ENCODE measurements around the gene SPP1. TPM values are rescaled to one million over a fixed set of nuclear protein-coding genes. Genes with fewer than 3 reads are reported as not detected.
"Not testable (repeated sequence)": the region's sequence is repeated elsewhere in the genome, so short reads cannot be mapped to it uniquely, and the experiment has no call there.

SPP1 gene
- total RNA-seq, 2 donors from 2014 or later = not detected

DNA sequence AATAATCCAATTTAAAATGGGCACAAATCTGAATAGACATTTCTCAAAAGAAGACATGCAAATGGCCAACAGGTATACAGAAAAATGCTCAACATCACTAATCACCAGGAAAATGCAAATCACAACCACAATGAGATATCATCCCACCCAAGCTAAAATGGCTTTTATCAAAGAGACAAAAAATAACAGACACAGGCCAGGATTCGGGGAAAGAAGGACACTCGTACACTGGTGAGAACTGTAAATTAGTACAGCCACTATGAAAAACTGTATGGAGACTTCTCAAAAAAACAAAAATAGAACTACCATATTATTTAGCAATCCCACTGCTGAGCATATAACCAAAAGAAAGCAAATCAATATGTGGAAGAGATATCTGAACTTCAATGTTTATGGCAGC is 8.5 kb downstream of the SPP1 start:
- no peak overlapping the region for H3K4me3 Mint-ChIP-seq
- DNase-seq (ENCODE audit: low spot score) = no peak
- no peaks in the 10 kb centered on the region for H3K9me3 Mint-ChIP-seq
- peaks cover 10 to 44% of the 10 kb centered on the region in 2 donors for H3K27me3 Mint-ChIP-seq
- ATAC-seq = no peak
- no peaks in the 10 kb centered on the region for H3K36me3 Mint-ChIP-seq
- peaks cover 0 to 5% of the 10 kb centered on the region in 2 donors for H3K4me1 Mint-ChIP-seq (ENCODE audit: low read depth in 2 of 2)
- H3K27ac Mint-ChIP-seq = no peak overlapping the region

DNA sequence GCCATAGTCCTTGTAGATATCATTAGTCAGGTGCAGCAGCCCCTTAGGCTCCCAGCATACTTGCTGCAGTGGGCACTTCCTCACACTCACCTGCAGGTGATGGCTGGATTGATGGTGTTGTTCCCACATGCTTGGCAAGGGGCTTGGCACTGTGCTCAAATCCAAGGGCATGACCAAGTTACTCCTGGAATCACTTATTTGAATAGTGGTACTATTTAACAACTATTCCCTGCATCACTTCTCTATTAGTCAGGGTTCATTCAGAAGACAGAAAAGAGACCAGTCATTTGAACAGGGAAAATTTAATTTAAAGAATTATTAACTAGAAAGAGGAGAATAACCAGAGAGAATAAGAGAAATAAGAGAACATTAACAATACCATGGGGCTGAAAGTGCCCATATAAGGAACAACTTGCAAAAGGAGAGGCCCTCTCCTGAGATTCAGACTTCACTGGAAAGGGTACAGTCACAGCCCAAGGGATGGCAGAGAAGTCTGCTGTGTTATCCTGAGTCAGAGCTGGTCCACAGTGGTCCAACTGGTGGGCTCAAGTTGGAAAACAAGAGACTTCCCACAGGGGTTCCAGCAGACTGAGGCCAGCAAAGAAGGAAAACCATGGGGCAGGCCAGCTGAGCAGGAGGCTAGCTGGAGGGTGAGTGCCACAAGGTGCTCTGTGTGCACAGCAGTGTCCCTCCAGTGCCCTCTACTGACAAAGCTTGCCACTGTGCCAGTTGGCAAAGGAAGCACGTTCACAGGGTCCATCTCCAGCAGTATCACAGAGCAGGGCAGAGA is 9.8 kb downstream of the SPP1 start:
- Mint-ChIP-seq H3K36me3 (no peaks in the 10 kb centered on the region), H3K9me3 (no peaks in the 10 kb centered on the region), H3K27me3 (peaks cover 10 to 54% of the 10 kb centered on the region in 2 donors), H3K4me1 (ENCODE audit: low read depth in 2 of 2) (peaks cover 0 to 5% of the 10 kb centered on the region in 2 donors), H3K27ac (no peak overlapping the region), H3K4me3 (no peak overlapping the region)
- DNase-seq (ENCODE audit: low spot score) = no peak
- peak; percentile 69 to 74 for ATAC-seq

DNA sequence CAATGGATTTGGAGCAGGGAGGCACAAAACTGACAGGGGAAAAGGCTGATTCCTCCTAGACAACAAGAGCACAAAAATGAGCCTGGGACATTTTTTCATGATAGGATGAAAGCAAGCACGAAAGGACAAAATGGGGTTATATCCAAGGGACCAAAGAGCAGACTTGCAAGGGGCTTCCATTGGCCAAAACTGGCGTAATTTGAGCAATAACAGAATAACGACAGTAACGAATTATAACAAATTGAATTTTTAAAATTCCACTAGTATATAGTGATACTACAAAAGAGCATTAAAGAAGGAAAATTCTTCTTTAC is 10.3 kb downstream of the SPP1 start:
- Mint-ChIP-seq H3K4me1 (ENCODE audit: low read depth in 2 of 2) (peaks cover 0 to 5% of the 10 kb centered on the region in 2 donors), H3K4me3 (no peak overlapping the region), H3K27me3 (peaks cover 10 to 58% of the 10 kb centered on the region in 2 donors), H3K9me3 (no peaks in the 10 kb centered on the region), H3K36me3 (no peaks in the 10 kb centered on the region), H3K27ac (no peak overlapping the region)
- ATAC-seq = no peak
- no peak for DNase-seq (ENCODE audit: low spot score)

DNA sequence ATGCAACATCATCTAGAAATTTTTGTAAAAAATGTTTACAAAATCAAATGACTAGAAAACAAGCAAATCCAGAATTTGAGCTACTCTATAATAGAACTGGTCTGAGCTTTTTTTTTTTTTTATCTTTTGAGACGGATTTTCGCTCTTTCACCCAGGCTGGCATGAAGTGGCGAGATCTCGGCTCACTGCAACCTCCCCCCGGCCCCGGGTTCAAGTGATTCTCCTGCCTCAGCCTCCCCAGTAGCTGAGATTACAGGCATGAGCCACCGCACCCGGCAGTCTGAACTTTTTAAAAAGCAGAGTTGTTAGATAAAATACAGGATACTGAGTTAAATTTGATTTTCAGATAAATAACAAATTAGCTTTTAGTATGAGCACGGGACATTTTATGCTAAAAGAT is 11.0 kb downstream of the SPP1 start:
- Mint-ChIP-seq H3K27me3 (peaks cover 10 to 58% of the 10 kb centered on the region in 2 donors), H3K4me1 (ENCODE audit: low read depth in 2 of 2) (peaks cover 0 to 5% of the 10 kb centered on the region in 2 donors), H3K27ac (no peak overlapping the region), H3K9me3 (no peaks in the 10 kb centered on the region), H3K36me3 (no peaks in the 10 kb centered on the region), H3K4me3 (no peak overlapping the region)
- no peak for ATAC-seq
- no peak for DNase-seq (ENCODE audit: low spot score)

GRCh38 chr4:87989765-87990164 is 14.3 kb downstream of the SPP1 start:
- ATAC-seq = no peak

GRCh38 chr4:87995435-87995834 is 19.9 kb downstream of the SPP1 start:
- ATAC-seq (no peak), DNase-seq (ENCODE audit: low spot score) (no peak)
- Mint-ChIP-seq H3K27ac (no peak overlapping the region), H3K36me3 (no peaks in the 10 kb centered on the region), H3K27me3 (peaks cover 7 to 16% of the 10 kb centered on the region in 2 donors), H3K9me3 (no peaks in the 10 kb centered on the region), H3K4me1 (ENCODE audit: low read depth in 2 of 2) (no peaks in the 10 kb centered on the region), H3K4me3 (no peak overlapping the region)

More at GRCh38 chr4:87989765-87990164, 14.3 kb downstream of the SPP1 start:
- Mint-ChIP-seq H3K9me3 (no peaks in the 10 kb centered on the region), H3K4me1 (ENCODE audit: low read depth in 2 of 2) (peaks cover 0 to 5% of the 10 kb centered on the region in 2 donors), H3K36me3 (no peaks in the 10 kb centered on the region), H3K27ac (no peak overlapping the region), H3K27me3 (peaks cover 11 to 43% of the 10 kb centered on the region in 2 donors), H3K4me3 (no peak overlapping the region)
- no peak for DNase-seq (ENCODE audit: low spot score)

GRCh38 chr4:87999191-87999691 is 23.7 kb downstream of the SPP1 start:
- not testable (repeated sequence) for DNase-seq (ENCODE audit: low spot score); H3K4me3 Mint-ChIP-seq; H3K9me3 Mint-ChIP-seq; H3K36me3 Mint-ChIP-seq; ATAC-seq; H3K4me1 Mint-ChIP-seq (ENCODE audit: low read depth in 2 of 2); H3K27ac Mint-ChIP-seq
- peaks cover 4 to 13% of the 10 kb centered on the region in 2 donors for H3K27me3 Mint-ChIP-seq

- peaks cover 0 to 6% of the 10 kb centered on the region in 2 donors for H3K27me3 Mint-ChIP-seq
- H3K9me3 Mint-ChIP-seq = no peaks in the 10 kb centered on the region
- H3K36me3 Mint-ChIP-seq = no peaks in the 10 kb centered on the region
- H3K4me3 Mint-ChIP-seq = no peak overlapping the region
- no peak overlapping the region for H3K27ac Mint-ChIP-seq
- H3K4me1 Mint-ChIP-seq (ENCODE audit: low read depth in 2 of 2) = peaks cover 6 to 7% of the 10 kb centered on the region in 2 donors
- DNase-seq (ENCODE audit: low spot score) (no peak), ATAC-seq (no peak)
Observed at GRCh38 chr4:88001871-88002270, 26.4 kb downstream of the SPP1 start.

DNA sequence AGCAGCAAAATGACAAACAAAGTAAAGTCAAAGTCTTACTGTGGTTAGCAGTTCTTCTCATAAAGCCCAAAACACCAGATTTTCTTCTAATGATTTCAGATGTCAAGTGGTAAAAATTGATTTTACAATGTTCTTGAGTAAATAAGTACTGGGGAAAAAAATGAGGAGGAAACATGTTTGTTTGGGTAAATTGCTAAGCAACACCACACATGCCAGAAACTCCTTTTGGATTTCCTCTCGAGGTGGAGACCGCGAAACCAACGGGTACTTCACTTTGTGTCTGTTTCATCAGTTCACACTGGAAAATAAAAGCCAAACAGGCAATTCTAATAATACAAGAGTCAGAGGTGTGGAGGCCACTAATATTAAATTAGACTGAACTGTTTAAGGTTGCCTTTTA is 27.3 kb downstream of the SPP1 start:
- no peak overlapping the region for H3K4me3 Mint-ChIP-seq
- no peaks in the 10 kb centered on the region for H3K9me3 Mint-ChIP-seq
- peaks cover 8 to 9% of the 10 kb centered on the region in 2 donors for H3K4me1 Mint-ChIP-seq (ENCODE audit: low read depth in 2 of 2)
- H3K36me3 Mint-ChIP-seq = no peaks in the 10 kb centered on the region
- no peak for DNase-seq (ENCODE audit: low spot score)
- peaks cover 0 to 6% of the 10 kb centered on the region in 2 donors for H3K27me3 Mint-ChIP-seq
- no peak for ATAC-seq
- no peak overlapping the region for H3K27ac Mint-ChIP-seq

- no peaks in the 10 kb centered on the region for H3K36me3 Mint-ChIP-seq
- no peak overlapping the region for H3K4me3 Mint-ChIP-seq
- H3K27ac Mint-ChIP-seq = no peak overlapping the region
- DNase-seq (ENCODE audit: low spot score) (no peak), ATAC-seq (no peak)
- peaks cover 8 to 9% of the 10 kb centered on the region in 2 donors for H3K4me1 Mint-ChIP-seq (ENCODE audit: low read depth in 2 of 2)
- H3K9me3 Mint-ChIP-seq = no peaks in the 10 kb centered on the region
- H3K27me3 Mint-ChIP-seq = peaks cover 0 to 6% of the 10 kb centered on the region in 2 donors
Observed at GRCh38 chr4:88003261-88003660, 27.7 kb downstream of the SPP1 start.

GRCh38 chr4:88005076-88005475 is 29.6 kb downstream of the SPP1 start:
- ATAC-seq (no peak), DNase-seq (ENCODE audit: low spot score) (no peak)
- Mint-ChIP-seq H3K4me3 (no peak overlapping the region), H3K4me1 (ENCODE audit: low read depth in 2 of 2) (peaks cover 14 to 15% of the 10 kb centered on the region in 2 donors), H3K27ac (no peak overlapping the region), H3K27me3 (peaks cover 0 to 6% of the 10 kb centered on the region in 2 donors), H3K9me3 (no peaks in the 10 kb centered on the region), H3K36me3 (no peaks in the 10 kb centered on the region)

DNA sequence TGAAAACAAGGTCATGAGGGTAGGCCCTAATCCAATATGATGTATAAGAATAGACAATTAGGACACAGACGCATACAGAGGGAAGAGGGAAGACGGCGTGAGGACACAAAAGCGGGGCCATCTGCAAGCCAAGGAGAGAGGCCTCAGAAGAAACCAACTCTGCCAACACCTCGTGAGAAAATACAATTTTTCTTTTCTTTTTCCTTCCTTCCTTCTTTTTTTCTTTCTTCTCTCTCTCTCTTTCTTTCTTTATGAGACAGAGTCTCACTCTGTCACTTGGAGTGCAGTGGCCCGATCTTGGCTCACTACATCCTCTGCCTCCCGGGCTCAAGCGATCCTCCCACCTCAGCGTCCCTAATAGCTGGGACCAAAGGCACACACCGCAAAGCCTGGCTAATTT is 30.4 kb downstream of the SPP1 start:
- no peaks in the 10 kb centered on the region for H3K36me3 Mint-ChIP-seq
- peaks cover 0 to 9% of the 10 kb centered on the region in 2 donors for H3K27me3 Mint-ChIP-seq
- H3K9me3 Mint-ChIP-seq = no peaks in the 10 kb centered on the region
- no peak for ATAC-seq
- peaks cover 19 to 21% of the 10 kb centered on the region in 2 donors for H3K4me1 Mint-ChIP-seq (ENCODE audit: low read depth in 2 of 2)
- peak overlapping the region; percentile 66 for H3K4me3 Mint-ChIP-seq
- DNase-seq (ENCODE audit: low spot score) = no peak
- H3K27ac Mint-ChIP-seq = no peak overlapping the region

- H3K4me1 Mint-ChIP-seq (ENCODE audit: low read depth in 2 of 2) = peaks cover 19 to 21% of the 10 kb centered on the region in 2 donors
- H3K4me3 Mint-ChIP-seq = peak overlapping the region; percentile 66
- DNase-seq (ENCODE audit: low spot score) = no peak
- no peaks in the 10 kb centered on the region for H3K36me3 Mint-ChIP-seq
- peaks cover 0 to 9% of the 10 kb centered on the region in 2 donors for H3K27me3 Mint-ChIP-seq
- no peaks in the 10 kb centered on the region for H3K9me3 Mint-ChIP-seq
- H3K27ac Mint-ChIP-seq = peak overlapping the region in 1 of 2 donors; percentile 34
- ATAC-seq = no peak
Observed at GRCh38 chr4:88006956-88007303, 31.4 kb downstream of the SPP1 start.

DNA sequence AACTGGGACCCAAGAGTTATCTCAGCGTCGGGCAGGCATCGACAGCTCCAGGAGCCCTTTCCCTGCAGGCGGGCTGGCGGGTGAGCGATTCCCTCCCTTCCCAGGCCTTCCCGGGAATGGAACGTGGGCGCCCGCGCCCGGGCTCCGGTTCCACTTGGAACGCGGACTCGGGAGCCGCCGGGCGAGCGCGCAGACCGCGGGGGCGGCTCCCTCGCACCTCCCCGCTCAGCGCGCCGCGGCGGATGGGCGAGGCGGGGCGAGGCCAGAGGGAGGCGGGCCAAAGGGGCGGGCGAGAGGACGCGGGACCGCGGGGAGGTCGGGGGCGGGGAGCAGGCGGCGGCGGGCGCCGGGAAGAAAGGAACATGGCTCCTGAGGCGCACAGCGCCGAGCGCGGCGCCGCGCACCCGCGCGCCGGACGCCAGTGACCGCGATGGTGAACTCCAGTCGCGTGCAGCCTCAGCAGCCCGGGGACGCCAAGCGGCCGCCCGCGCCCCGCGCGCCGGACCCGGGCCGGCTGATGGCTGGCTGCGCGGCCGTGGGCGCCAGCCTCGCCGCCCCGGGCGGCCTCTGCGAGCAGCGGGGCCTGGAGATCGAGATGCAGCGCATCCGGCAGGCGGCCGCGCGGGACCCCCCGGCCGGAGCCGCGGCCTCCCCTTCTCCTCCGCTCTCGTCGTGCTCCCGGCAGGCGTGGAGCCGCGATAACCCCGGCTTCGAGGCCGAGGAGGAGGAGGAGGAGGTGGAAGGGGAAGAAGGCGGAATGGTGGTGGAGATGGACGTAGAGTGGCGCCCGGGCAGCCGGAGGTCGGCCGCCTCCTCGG is 32.0 kb downstream of the SPP1 start, which contains the start of gene PKD2:
PKD2 (plus strand) TSS at position 332 of the 818 bp plus-strand sequence; CDS start at position 431, 99 bp downstream.
- Mint-ChIP-seq H3K27me3 (peaks cover 0 to 9% of the 10 kb centered on the region in 2 donors), H3K9me3 (no peaks in the 10 kb centered on the region), H3K4me3 (peak within 1 kb of the TSS; percentile 95), H3K36me3 (no peaks in the 10 kb centered on the region), H3K27ac (peak within 1 kb of the TSS; percentile 66 to 75), H3K4me1 (ENCODE audit: low read depth in 2 of 2) (peaks cover 19 to 26% of the 10 kb centered on the region in 2 donors)
- DNase-seq (ENCODE audit: low spot score) (peak; percentile 88), ATAC-seq (peak; percentile 97 to 98)
